Measurements from ENCODE around the gene RELB.
"Not testable (repeated sequence)": the region's sequence is repeated elsewhere in the genome, so short reads cannot be mapped to it uniquely, and the experiment has no call there.

The RELB gene

DNA sequence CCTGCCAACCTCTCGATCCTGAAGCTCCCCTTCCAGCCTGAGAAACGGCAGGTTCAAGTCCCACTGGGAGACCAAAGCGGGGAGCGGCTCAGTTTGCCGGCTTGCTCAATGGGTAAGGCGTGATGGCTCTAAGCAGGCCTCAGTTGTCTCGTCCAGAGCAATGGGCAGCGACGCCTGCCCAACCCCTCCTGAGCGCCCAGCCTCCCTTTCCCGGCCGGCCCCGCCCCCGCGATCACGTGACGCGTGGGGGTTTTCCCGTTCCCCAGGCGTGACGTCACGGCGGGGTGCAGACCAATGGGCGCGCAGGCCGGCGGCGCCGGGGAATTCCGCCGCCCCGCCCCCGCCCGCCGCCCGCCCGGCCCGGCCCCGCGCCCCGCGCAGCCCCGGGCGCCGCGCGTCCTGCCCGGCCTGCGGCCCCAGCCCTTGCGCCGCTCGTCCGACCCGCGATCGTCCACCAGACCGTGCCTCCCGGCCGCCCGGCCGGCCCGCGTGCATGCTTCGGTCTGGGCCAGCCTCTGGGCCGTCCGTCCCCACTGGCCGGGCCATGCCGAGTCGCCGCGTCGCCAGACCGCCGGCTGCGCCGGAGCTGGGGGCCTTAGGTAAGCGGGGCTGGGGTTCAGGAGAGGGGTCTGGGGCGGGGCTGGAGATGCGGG, at the start of gene RELB:
Gene RELB, plus strand, starts transcription at position 378 of the 653 bp plus-strand sequence. Its CDS starts 116 bp downstream, at position 494.
- peak; percentile 89 for DNase-seq

DNA sequence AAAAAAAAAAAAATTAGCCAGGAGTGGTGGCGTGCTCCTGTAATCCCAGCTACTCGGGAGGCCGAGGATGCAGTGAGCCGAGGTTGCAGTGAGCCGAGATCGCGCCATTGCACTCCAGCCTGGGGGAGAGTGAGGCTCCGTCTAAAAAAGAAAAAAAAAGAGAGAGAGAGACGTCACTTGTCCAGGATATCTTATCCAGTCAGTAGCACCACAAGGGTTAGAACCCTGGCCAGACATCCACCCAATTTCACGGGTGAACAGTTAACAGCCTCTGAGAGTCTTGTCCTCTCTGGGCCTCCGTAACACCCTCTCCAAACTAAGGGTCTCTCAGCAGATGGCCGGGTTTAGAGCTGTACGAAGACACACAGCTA, 47.0 kb upstream of the RELB start:
- DNase-seq = no peak

DNA sequence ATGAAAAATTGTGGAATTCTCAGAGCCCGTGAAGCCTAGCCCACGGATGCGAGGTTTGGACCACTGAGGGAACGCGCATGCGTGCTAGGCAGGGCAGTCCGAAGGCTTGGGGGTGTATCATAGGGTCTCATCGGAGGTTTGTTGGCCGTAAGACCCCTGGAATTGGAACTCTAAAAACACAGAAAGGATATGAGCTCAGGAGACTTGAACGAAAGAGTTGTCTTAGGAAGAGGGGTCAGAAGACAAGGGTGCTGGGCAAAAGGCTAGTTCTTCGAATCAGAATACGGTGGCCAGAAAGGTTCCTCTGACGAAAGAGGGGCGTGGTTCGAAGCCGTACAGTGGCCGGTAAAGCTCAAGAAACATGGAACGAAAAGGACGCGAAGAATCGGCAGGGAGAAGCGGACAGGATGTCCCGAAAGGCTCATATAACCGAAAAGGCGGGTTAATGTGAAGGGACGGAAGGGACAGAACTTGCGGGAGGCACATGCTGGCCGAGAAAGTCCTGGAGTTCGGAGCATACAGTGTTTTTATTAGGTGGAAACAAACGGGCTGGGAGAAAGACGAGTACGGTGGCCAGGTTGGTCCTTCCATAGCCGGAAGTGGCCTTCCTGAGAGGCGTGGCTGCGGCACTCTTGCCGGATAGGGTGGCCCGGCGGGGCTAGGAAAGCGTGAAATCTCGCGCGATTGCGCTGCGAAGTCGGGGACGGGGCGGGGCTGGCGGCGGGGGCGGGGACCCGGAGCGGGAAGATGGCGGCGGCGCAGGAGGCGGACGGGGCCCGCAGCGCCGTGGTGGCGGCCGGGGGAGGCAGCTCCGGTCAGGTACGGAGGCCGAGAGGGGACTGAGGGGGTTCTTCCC, 46.4 kb upstream of the RELB start, which contains the start of gene CLPTM1:
Gene CLPTM1, plus strand, starts transcription at position 732 of the 856 bp plus-strand sequence. Its CDS starts 16 bp downstream, at position 748.
- peak; percentile 96 for DNase-seq

DNA sequence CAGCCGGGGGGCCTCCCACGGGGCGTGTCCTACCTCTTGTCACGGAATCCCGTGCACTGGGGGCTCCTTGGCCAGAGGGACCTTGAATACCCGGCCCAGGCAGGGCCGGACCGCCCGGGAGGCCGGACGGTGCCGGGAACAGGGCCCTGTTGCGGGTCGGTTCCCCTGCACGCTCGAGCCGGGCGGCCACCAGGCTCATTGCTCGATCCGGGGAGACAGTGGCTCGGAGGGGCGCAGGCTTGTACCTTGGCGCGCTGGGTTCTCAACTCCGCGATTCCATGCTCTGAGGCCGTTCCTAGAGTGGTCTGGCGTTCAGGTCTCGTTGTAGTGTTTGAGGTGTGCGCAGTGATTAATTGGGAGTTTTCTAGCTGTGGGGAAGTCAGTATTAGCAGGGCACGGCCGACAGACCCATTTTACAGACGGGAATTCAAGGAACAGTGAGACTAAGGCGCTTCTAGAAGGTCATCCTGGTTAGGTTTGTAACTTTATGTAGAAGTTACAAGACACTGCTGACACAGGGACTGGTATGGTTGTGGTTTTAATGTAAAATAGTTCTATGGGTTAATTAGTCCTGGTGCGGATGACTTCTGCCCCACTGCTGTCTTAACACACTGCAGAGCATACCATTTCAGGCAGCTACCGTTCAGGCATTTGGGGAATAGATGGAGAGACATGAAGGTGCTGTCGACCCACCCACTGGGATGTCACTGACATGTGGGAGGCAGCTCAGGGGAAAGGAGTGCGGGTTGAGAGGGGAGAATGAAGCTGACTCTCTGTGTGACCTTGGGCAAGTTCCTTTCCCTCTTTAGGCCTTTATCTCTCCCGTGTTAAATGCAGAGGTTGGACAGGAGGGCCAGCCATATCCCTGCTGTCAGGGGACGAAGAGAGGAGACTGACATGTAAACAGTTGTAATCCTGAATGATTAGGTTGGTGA, 45.5 kb upstream of the RELB start:
- no peak for DNase-seq

DNA sequence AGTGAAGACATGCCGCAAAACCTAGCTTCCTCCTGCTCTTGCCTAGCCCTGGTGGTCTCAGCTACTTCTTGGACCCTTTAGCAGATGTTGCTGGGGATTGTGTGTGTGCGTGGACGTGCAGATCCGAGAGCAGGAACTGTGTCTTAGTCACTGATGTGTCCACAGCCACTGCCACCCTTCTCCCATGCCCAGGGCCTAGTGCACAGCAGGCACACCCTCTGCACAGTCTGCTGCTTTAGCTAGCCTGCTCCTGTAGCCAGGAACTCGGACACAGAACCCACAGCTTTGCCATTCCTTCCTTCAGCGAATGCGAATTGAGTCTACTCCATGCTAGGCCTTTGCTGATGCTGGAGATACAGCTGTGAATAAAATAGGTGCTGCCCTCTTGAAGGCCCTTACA, 43.7 kb upstream of the RELB start:
- DNase-seq = no peak

GRCh38 chr19:44958090-44958489, 43.2 kb upstream of the RELB start:
- DNase-seq = no peak

DNA sequence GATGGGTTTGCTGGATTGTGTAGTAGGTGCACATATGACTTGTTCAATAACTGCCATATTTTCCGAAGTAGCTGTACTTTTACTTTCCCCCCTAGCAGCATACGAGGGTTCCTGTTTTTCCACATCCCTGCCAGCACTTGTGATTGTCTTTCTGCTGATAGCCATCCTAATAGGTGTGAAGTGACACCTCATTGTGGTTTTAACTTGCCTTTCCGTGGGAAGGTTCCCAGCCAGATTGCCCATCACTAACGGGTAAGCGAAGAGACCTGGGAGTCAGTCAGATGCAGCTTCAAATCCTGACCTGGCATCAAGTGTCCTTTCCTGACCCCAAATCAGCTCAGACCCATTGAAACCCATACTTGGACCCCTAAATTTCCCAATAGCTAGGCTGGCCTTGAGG, 41.6 kb upstream of the RELB start:
- no peak for DNase-seq

DNA sequence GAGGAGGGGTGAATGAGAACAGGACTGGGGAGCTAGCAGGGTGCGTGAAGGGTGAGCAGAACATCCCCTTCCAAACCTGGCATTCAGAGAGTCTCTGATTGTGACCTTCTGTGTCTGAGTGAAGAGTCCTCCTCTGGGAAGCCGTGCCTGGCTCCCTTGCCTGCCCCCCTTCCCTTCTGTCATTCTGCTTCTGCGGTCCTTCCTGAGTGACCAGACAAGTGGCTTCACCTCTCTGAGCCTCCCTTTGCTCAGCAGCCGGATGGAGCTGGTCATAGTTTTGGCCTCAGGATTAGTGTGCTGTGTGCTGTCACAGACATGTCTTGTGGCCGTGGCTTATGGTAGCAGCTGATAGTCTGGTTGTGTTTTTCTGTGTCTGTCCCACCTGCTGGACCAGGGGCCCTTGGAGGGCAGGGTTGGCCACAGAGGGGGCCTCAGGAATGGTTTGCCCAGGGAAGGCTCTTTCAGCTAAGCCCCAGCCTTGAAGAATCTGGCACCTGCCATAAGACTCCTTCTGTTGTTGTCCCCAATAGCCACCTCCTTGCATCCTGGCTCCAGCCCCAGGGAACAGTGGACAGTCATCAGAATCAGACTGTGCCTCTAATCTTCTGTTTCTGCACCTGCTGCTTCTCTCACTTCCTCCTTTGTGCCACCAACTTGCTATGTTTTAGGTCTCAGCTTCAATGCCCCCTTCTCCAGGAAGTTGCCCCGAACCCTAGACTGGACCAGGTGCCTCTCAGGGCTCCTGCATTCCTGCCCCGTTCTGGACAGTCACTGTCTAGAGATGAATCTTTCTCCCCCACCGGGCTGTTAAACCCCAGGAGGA, 40.1 kb upstream of the RELB start:
- DNase-seq = no peak

DNA sequence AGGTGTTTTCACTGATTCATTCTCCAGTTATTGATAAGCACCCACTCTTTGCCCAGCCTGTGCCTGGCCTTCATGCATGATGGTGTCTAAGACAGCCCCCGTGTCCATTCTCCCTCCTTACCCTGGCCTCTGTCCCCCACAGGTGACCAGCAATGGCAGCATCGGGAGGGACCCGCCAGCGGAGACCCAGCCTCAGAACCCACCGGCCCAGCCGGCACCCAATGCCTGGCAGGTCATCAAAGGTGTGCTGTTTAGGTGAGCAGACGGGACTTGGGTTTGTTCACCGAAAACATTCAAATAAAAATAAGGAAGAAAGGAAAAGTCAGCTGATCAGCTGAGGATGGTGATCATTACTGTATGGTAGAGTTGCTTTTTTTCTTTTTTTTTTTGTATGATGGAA, 39.4 kb upstream of the RELB start:
- DNase-seq = no peak

DNA sequence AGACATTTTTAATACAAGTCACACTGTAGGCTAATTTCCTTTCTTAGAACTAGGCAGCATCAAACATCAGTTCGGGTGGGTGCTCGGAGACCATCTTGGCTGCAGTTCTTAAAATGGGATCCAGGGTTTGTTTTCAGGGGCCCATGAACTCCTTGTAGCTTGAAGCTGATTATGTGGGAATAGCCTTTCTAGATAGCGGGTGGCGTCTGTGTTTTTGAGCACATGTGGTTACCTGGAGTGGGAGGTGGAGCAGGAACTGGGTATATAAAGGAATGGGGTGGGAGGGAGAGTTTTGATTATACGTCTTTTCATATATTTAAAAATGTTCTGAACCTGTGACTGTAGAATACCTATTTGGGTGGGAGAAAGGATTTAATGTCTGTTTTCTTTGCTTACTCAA, 33.1 kb upstream of the RELB start:
- no peak for DNase-seq

DNA sequence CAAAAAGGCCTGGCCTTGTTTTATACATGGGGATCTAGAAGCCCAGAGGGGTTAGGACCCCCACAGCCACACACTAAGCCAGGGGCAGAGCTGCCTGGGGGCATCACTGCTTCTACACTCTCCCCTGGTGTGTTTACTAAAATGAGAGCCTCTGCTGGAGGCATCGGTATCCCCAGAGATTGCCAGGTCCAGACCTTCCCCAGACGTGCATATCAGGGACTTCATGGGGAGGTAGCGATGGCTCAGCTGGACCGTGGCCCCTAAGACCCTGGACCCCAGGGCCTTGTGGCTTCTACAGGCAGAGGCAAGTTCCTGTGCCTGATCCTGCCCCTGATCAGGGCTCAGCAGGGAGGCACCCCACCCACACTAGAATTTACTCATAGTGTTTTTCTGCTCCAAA, 32.6 kb upstream of the RELB start:
- no peak for DNase-seq

DNA sequence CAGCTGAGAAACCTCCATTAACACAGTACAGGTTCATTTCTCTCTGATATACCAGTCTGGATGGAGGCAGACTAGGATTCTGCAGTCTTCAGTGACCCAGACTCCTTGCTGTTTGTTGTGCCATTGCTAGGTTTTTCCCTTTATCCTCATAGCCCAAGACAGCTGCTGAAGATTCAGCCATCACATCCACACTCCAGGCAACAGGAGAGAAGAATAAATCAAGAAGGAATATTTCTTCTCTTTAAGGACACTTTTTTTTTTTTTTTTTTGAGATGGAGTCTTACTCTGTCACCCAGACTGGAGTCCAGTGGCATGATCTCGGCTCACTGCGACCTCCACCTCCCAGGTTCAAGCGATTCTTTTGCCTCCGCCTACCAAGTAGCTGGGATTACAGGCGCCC, 31.8 kb upstream of the RELB start:
- DNase-seq = no peak

DNA sequence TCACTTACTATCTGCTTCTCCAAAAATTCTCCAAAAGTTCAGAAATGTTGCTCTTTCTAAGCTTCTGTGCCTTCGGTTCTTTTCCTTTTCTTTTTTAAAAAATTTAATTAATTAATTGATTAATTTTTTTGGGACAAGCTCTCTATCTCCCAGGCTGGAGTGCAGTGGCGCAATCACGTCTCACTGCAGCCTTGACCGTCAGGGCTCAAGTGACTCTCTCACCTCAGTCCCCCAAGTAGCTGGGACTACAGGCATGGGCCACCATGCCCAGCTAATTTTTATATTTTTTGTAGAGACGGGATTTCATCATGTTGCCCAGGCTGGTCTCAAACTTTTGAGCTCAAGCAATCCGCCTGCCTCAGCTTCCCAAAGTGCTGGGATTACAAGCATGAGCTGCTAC, 29.8 kb upstream of the RELB start:
- DNase-seq = not testable (repeated sequence)

- DNase-seq = no peak
Observed at GRCh38 chr19:44972802-44973201, 28.5 kb upstream of the RELB start.

DNA sequence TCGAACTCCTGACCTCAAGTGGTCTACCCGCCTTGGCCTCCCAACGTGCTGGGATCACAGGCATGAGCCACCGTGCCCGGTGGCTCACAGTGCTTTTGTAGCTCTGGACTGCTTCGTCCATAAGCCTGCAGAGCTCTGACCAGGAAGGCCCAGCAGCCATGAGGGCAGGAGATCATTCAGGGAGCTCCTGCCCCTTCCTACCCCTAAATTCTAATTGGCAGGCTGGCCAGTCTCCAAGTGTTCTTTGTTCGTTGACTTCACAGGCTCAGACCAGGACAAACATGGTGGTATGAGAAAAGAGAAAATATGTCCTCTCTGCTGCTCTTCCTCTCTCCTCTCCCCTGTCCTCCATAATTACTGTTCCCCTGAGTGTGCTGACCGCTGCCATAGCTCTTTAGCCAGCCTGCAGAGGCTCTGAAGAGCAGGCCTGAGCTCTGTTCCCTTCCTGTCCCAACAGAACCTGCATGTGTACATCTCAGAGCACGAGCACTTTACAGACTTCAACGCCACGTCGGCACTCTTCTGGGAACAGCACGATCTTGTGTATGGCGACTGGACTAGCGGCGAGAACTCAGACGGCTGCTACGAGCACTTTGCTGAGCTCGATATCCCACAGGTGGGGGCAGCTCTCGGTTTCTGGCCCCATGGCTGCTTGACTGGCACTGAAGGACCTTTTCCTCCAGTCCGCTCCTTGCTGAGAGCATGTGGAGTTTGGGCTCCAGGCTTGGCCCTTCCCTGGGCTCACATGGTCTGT, 27.1 kb upstream of the RELB start:
- no peak for DNase-seq

DNA sequence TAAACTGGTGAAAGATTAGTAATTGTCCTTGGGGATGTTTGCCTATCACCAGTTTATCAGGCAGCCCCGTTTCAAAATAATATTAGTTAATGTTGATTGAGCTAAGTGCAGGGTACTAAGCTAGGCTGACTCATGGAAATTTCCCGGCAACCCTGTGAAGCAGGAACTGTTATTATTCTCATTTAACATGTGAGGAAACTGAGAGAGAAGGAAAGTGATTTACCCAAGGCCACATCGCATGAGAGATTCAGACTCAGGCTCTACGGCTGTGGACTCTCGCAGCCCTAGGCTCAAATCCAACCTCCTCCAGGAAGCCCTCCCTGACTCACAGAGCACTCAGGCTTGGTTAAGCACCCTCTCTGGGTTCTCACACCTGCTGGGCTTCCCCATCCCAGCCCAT, 26.4 kb upstream of the RELB start:
- no peak for DNase-seq

DNA sequence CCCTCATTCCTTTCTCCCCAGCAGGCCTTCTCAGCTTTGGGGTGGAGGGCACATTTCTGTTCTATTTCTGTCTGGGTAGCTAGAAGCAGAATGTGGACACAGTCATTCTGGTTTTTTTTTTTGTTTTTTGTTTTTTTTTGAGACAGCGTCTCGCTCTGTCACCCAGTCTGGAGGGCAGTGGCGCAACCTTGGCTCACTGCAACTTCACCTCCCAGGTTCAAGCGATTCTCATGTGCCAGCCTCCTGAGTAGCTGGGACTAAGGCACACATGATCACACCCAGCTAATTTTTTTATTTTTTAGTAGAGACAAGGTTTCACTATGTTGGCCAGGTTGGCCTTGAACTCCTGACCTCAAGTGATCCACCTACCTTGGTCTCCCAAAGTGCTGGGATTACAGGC, 25.8 kb upstream of the RELB start:
- no peak for DNase-seq

GRCh38 chr19:44984005-44984404, 17.3 kb upstream of the RELB start:
- DNase-seq = no peak

DNA sequence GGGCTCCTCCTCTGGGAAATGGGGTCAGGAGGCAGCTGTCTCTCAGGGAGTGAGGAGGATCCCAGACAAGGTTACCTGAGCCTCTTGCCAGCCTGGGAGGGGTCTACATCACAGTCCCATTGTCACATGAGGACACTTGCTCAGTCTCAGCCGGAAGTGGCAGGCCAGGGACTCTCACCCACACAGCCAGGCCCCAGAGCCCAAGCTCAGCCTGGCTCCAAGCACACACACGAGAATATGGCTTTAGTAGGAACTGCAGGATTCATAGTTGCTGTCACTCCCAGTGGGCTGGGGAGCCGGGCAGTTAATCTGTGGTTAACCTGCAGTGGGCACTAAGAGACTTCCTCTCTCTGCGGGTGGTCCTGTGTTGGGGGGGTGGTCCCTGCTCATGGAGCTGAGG, 15.8 kb upstream of the RELB start:
- no peak for DNase-seq

DNA sequence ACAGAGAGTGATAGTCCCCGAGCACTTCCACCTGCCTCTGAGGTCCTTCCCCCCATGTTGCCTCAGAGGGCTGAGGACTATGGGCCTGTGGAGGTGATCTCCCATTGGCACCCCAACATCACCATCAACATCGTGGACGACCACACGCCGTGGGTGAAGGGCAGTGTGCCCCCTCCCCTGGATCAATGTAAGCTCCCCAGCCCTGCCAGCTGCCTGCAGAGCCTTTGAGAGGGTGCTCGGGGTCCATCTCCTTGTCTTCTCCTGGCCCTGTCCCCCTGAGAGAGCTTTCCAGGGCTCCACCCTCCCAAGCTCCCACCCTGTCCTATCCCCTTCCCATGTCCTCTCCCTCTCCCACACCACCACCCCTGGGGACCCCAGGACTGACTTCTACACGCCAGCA, 14.9 kb upstream of the RELB start:
- no peak for DNase-seq

DNA sequence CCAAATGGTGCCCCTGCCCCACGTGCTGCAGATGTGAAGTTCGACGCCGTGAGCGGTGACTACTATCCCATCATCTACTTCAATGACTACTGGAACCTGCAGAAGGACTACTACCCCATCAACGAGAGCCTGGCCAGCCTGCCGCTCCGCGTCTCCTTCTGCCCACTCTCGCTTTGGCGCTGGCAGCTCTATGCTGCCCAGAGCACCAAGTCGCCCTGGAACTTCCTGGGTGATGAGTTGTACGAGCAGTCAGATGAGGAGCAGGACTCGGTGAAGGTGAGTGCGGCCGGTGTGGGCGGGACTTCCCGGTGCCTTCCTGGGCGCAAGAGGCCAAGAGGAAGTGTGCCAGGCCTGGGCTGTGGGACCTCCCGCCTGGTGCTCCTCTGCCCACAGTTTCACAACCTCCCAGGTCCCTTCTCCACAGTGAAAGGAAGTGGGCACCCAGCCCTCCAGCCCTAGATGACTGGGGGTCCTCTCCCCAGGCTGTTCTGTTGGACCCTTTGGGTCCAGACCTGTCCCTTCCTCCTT, 14.1 kb upstream of the RELB start:
- no peak for DNase-seq
